NCI-H2171 (cell line): ENCODE results near the gene EDIL3.

Experiments used
- DNase-seq: peaks from one replicate; lab custom pipeline; 2025; lab: John Stamatoyannopoulos, UW

Gene EDIL3

GRCh38 chr5:83964271-83964670, 420.4 kb downstream of the EDIL3 start:
- DNase-seq, result no peak

GRCh38 chr5:83957188-83957587, 427.5 kb downstream of the EDIL3 start:
- DNase-seq, result no peak

GRCh38 chr5:83956386-83956785, 428.3 kb downstream of the EDIL3 start:
- no peak for DNase-seq

GRCh38 chr5:83955916-83956315, 428.8 kb downstream of the EDIL3 start:
- no peak for DNase-seq

- DNase-seq, result no peak
Observed at GRCh38 chr5:83947763-83948162, 436.9 kb downstream of the EDIL3 start.

GRCh38 chr5:83946516-83946915, 438.2 kb downstream of the EDIL3 start:
- no peak for DNase-seq

- DNase-seq, result no peak
Observed at GRCh38 chr5:83942155-83942554, 442.5 kb downstream of the EDIL3 start.

- no peak for DNase-seq
Observed at GRCh38 chr5:83937837-83938236, 446.8 kb downstream of the EDIL3 start.

- DNase-seq, result no peak
Observed at GRCh38 chr5:83931969-83932368, 452.7 kb downstream of the EDIL3 start.

- DNase-seq, result no peak
Observed at GRCh38 chr5:83927140-83927733, 457.4 kb downstream of the EDIL3 start.

GRCh38 chr5:83925955-83926337, 458.7 kb downstream of the EDIL3 start:
- no peak for DNase-seq

- no peak for DNase-seq
Observed at GRCh38 chr5:83925321-83925954, 459.2 kb downstream of the EDIL3 start.

- DNase-seq, result no peak
Observed at GRCh38 chr5:83924891-83925290, 459.8 kb downstream of the EDIL3 start.

- DNase-seq, result no peak
Observed at GRCh38 chr5:83924171-83924570, 460.5 kb downstream of the EDIL3 start.

GRCh38 chr5:83922699-83923098, 462.0 kb downstream of the EDIL3 start:
- DNase-seq, result no peak

GRCh38 chr5:83921666-83922193, 462.9 kb downstream of the EDIL3 start:
- no peak for DNase-seq

GRCh38 chr5:83919071-83920041, 465.3 kb downstream of the EDIL3 start:
- no peak for DNase-seq

- DNase-seq, result no peak
Observed at GRCh38 chr5:83917261-83917908, 467.3 kb downstream of the EDIL3 start.

GRCh38 chr5:83914662-83915418, 469.8 kb downstream of the EDIL3 start:
- no peak for DNase-seq

- DNase-seq, result no peak
Observed at GRCh38 chr5:83914199-83914598, 470.5 kb downstream of the EDIL3 start.

- DNase-seq, result no peak
Observed at GRCh38 chr5:83913593-83913992, 471.1 kb downstream of the EDIL3 start.
